ENCODE data around the gene ST13.

DNA sequence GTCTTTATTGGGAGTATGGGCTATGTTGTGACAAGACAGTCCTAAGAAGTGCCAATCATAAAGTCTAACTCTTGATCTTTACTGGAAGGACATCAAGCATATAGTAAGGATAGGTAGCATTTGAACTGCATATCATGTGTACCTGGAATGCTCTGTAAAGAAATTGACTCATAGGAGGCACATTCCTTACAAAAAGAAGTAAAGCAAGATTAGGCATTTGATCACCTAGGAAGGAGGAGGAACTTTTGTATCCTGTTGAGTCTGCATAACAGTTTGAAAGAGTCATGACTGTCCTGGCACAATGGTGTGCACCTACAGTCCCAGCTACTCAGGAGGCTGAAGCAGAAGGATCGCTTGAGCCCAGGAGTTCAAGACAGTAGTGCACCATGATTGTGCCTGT, 47.7 kb upstream of the ST13 start:
- TF ChIP-seq, protein P1, sequence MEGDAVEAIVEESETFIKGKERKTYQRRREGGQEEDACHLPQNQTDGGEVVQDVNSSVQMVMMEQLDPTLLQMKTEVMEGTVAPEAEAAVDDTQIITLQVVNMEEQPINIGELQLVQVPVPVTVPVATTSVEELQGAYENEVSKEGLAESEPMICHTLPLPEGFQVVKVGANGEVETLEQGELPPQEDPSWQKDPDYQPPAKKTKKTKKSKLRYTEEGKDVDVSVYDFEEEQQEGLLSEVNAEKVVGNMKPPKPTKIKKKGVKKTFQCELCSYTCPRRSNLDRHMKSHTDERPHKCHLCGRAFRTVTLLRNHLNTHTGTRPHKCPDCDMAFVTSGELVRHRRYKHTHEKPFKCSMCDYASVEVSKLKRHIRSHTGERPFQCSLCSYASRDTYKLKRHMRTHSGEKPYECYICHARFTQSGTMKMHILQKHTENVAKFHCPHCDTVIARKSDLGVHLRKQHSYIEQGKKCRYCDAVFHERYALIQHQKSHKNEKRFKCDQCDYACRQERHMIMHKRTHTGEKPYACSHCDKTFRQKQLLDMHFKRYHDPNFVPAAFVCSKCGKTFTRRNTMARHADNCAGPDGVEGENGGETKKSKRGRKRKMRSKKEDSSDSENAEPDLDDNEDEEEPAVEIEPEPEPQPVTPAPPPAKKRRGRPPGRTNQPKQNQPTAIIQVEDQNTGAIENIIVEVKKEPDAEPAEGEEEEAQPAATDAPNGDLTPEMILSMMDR (IDR thresholded peaks at IDR 0.05; ENCODE audit: low read depth, low read length) = no peak
- TF ChIP-seq EZH2phosphoT487 (IDR thresholded peaks at IDR 0.05; ENCODE audit: low read depth) = no peak
